ENCODE results near the gene RELA. TPM values are rescaled to one million over a fixed set of nuclear protein-coding genes. Genes with fewer than 3 reads are reported as not detected.
A peak's percentile ranks its signal among the peaks of the same experiment; 100 is the strongest.

The RELA gene
- total RNA-seq, 1 donor from 2014 or later, result 68.2 TPM

- peaks cover 72% of the 10 kb centered on the region for H3K36me3 ChIP-seq
- no peak for TF ChIP-seq CTCF (IDR thresholded peaks at IDR 0.05)
- H3K27me3 ChIP-seq, result no peaks in the 10 kb centered on the region
- DNase-seq (peak; percentile 77), ATAC-seq (no peak)
- H3K27ac ChIP-seq, result peak overlapping the region; percentile 96
- H3K4me1 ChIP-seq, result peaks cover 40% of the 10 kb centered on the region
- H3K9me3 ChIP-seq, result no peaks in the 10 kb centered on the region
- intact Hi-C loops (cut with DNase I), result no loop called here
- H3K4me3 ChIP-seq, result peak overlapping the region; percentile 63
These were observed 10.9 kb downstream of the RELA start for GRCh38 chr11:65651589-65652510.

GRCh38 chr11:65651339-65651588, 11.5 kb downstream of the RELA start:
- no peak for TF ChIP-seq CTCF (IDR thresholded peaks at IDR 0.05)
- Histone ChIP-seq H3K4me1 (peaks cover 40% of the 10 kb centered on the region), H3K4me3 (no peak overlapping the region), H3K27me3 (no peaks in the 10 kb centered on the region), H3K27ac (peak overlapping the region; percentile 96), H3K9me3 (no peaks in the 10 kb centered on the region), H3K36me3 (peaks cover 69% of the 10 kb centered on the region)
- no peak for ATAC-seq
- intact Hi-C loops (cut with DNase I), result no loop called here
- no peak for DNase-seq

GRCh38 chr11:65650547-65651338, 12.0 kb downstream of the RELA start:
- no peaks in the 10 kb centered on the region for H3K27me3 ChIP-seq
- intact Hi-C loops (cut with DNase I), result no loop called here
- ATAC-seq (no peak), DNase-seq (peak; percentile 69)
- H3K4me1 ChIP-seq, result peaks cover 40% of the 10 kb centered on the region
- peaks cover 67% of the 10 kb centered on the region for H3K36me3 ChIP-seq
- no peak for TF ChIP-seq CTCF (IDR thresholded peaks at IDR 0.05)
- H3K4me3 ChIP-seq, result no peak overlapping the region
- H3K27ac ChIP-seq, result peak overlapping the region; percentile 96
- H3K9me3 ChIP-seq, result no peaks in the 10 kb centered on the region

- peaks cover 40% of the 10 kb centered on the region for H3K4me1 ChIP-seq
- TF ChIP-seq CTCF (IDR thresholded peaks at IDR 0.05), result no peak
- intact Hi-C loops (cut with DNase I), result no loop called here
- H3K27ac ChIP-seq, result no peak overlapping the region
- H3K9me3 ChIP-seq, result no peaks in the 10 kb centered on the region
- H3K36me3 ChIP-seq, result peaks cover 66% of the 10 kb centered on the region
- ATAC-seq (no peak), DNase-seq (no peak)
- H3K27me3 ChIP-seq, result no peaks in the 10 kb centered on the region
- H3K4me3 ChIP-seq, result no peak overlapping the region
These were observed 12.8 kb downstream of the RELA start for GRCh38 chr11:65649656-65650546.

GRCh38 chr11:65648997-65649493, 13.7 kb downstream of the RELA start:
- Histone ChIP-seq H3K27ac (no peak overlapping the region), H3K4me3 (no peak overlapping the region), H3K36me3 (peaks cover 63% of the 10 kb centered on the region), H3K27me3 (no peaks in the 10 kb centered on the region), H3K9me3 (no peaks in the 10 kb centered on the region), H3K4me1 (peaks cover 33% of the 10 kb centered on the region)
- DNase-seq (peak; percentile 65), ATAC-seq (no peak)
- intact Hi-C loops (cut with DNase I), result no loop called here
- TF ChIP-seq CTCF (IDR thresholded peaks at IDR 0.05), result no peak

Measured in upper lobe of right lung (tissue), 1 donor.